ENCODE measurements around the gene CALHM1.

CALHM1 gene

DNA sequence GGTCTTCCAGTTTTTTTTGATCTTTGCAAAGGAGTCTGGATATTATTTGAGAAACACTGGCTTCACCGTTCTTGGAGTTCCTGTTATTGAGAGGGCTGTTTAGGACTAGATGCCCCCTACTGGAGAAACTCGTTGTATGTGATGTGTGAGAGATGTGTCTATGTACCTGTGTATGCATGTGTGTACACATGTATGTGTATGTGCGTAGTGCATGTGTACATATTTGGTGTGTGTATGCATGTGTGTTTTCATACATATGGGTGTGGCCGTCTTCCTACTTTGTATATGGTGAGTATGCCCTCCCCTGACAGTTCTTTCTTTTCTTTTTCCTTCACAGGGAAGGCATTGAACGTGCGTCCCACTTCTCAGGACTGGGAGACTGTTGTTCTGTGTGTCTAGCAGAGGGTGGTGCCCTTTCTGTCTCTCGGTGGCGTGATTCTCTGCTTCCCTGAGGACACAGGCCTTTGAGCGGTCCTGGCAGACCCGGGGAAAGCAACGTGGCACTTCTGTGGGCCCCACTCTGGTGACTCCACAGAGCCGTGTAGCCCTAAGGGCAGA, 23.4 kb upstream of the CALHM1 start:
- peak; percentile 34 for DNase-seq

GRCh38 chr10:103480521-103480920, 21.8 kb upstream of the CALHM1 start:
- no peak for DNase-seq

DNA sequence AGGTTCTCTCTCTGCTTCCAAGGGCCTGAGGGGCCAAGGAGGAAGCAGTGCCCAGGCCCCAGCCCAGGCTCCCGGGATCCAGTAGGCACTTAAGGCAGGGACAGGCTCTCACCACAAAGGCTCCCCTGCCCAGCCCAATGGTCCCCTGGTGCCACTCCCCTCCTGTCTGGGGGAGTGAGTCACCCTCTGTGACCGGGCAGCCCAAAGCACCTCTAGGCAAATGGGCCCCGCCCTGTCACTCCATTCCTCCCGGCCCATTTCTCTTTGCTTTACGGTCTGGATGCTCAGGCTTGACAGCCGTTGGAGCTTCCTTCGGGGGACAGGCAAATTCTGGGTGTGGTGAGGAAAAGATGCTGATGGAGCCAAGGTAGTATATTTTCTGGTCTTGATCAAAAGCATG, 20.4 kb upstream of the CALHM1 start, which contains the start of gene CALHM3:
Gene CALHM3, minus strand, starts transcription at position 106 of the 400 bp plus-strand sequence. CDS start 208 bp downstream, outside the sequence.
- no peak for DNase-seq

GRCh38 chr10:103478671-103479070, 20.0 kb upstream of the CALHM1 start:
- no peak for DNase-seq

- DNase-seq, result no peak
Measured at GRCh38 chr10:103476046-103476768, 17.5 kb upstream of the CALHM1 start.

DNA sequence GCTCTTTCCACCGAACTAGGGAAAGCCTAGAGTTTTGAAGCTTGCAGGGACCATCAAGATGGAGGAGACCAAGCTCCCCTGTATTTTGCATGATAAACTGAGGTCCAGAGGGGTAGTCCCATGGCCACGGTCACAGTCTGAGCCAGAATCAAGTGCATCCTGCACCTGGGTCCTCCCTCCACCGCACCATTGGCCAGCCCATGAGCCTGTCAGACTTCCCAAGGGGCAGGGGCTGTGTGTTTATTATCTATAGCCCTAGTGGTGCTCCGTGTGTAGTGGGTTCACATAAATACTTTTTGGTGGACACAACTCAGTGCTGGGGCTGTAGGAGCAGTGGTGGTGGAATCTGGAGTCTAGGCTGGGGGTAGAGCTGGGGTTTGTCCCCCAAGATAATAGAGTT, 16.7 kb upstream of the CALHM1 start:
- no peak for DNase-seq

DNA sequence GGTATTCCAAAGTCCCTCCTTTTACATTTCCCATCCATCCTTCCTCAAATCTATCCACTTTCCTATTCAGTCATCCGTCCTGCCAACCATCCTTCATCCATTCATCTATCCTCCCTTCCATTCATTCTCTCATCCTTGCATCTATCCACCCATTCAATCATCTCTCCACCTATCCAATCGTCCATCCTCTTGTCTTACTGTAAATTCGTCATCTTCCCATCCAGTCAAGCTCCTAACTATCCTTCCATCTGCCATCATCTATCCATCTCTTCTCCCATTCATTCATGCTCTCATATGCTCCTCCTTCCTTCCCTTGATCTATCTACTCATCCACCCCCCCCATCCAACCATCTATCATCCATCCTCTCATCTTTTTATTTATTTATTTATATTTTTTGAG, 15.4 kb upstream of the CALHM1 start:
- no peak for DNase-seq

GRCh38 chr10:103473261-103473671, 14.6 kb upstream of the CALHM1 start:
- DNase-seq, result no peak

DNA sequence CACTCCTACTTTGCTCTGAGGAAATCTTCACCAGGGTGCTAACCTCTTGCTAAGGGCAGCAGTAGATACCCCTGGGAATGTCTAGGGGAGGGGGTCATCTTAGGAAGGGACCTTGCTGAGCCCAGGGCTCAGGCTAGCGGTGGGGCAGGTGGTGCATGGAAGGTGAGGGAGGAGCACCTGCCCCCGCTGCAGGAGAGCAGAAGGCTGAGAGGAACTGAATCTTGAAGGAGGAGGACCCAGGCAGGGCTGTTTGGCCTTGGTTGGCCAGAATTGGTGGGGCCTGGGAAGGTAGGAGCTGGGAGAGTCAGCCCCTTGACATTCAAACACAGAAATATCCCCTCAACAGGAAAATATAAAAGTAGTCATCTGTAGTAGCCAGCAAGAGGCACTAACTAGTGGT, 13.3 kb upstream of the CALHM1 start:
- DNase-seq, result no peak

DNA sequence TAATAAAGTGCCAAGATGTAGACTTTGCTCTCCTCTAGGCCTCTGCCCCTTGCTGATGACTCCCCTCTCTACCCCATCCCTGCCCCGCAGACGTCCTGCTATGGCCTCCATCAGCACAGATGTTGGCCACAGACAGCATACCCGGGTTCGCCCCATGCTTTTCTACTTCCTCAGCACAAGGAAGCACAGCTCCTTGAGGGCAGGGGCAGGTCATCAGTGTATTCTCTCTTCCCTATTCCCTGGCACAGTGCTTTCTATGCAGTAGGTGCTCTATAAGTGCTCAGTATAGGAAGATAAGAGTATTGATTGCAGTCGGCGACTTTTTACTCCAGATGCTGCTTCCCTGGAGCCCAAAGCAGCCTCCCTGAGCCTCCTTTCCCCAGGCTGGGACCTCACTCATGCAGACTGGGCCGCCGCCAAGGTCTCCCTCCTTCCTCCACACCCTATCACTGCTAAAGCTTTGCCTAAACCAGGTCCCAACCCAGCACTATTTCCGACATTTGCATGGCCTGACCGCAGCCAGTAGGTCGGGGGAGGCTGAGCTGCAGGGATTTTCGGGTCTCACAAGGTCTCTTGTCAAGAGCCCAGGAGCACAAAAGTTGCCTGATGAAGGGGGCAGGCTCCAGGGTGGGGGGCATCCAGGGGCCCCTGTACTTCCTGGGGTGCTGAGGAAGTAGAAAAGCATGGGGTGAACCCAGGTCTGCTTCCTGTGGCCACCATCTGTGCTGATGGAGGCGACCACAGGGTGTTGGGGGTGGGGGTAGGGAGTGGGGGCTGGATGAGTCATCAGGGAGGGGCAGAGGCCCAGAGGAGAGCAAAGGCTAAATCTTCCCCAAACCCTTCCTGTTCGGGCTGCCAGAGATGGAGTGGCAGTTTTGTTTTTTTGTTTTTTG, 12.3 kb upstream of the CALHM1 start:
- DNase-seq, result no peak

GRCh38 chr10:103469201-103469600, 10.5 kb upstream of the CALHM1 start:
- no peak for DNase-seq

- DNase-seq, result no peak
Measured at GRCh38 chr10:103467406-103467805, 8.7 kb upstream of the CALHM1 start.

DNA sequence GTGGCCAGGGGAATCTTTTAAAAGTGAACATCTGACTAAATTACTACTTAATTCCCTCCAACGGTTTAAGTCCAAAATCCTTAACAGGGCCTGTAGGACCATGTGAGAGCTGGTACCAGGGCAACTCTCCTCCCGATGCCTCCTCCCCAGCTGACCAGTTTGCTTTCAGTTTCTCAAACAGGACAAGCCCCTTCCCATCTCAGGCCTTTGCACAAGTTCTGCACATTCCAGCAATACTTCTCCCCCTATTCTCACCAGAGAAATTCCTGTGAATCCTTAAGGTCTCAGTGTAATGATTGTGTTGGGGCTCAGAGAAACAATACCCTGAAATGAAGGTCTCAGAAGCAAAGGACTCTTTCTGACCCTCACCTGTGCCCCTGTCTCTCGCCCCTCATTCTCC, 8.0 kb upstream of the CALHM1 start:
- no peak for DNase-seq

- DNase-seq, result no peak
Measured at GRCh38 chr10:103465411-103466179, 6.9 kb upstream of the CALHM1 start.

GRCh38 chr10:103463499-103463898, 4.8 kb upstream of the CALHM1 start:
- no peak for DNase-seq

DNA sequence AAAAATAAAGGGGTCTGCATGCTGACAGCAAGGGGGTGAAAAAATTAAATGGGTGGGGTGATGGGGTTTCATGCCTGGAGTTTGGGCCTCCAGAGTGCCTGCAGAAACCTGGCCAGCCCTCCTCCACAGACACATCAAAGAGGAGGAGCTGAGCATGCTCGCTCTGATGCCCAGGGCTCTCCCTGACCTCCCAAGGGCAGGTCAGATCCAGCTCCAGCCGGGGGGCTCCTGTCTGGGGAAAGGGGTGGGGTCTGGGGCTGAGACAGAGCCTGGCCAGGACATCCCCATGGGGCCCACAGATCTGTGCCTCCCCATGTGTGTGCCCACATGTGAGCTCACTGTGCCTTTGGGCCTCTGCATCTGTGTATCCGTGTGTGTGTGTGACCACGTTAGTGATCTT, 915 bp upstream of the CALHM1 start:
- DNase-seq, result no peak

DNA sequence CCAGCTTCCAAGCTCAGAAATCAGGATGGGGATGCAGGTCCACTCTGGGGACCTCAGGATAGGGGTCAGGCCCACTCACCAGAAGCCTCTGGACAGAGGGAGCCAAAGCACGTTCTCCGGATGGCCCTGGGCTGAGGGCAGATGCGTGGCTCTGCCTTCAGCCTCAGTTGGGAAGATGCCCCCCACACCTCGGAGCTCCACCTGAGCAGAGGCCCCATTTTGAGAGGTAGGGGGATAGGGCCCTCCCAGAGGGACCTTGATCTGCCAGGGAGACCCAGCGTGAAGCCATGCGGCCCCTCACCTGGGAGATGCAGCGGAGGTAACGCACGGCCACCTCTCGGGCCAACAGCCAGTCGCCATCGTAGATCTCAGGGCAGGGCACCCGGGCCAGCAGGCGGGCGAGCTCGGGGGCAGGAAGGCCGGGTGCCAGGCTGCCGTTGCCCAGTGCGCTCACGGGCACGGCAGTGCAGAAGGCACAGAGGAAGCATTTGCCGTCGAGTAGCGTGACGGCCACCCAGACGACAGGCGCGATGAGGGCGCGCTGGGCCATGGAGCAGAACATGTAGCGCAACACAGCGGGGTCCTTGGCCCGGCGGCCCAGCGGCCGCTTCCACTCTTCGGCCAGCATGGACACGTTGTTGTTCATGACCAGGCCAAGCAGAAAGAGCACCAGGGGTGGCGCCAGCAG, 660 bp downstream of the CALHM1 start:
- DNase-seq, result no peak

GRCh38 chr10:103457176-103457712, 1.5 kb downstream of the CALHM1 start:
- DNase-seq, result no peak

GRCh38 chr10:103456074-103456660, 2.5 kb downstream of the CALHM1 start:
- DNase-seq, result no peak

DNA sequence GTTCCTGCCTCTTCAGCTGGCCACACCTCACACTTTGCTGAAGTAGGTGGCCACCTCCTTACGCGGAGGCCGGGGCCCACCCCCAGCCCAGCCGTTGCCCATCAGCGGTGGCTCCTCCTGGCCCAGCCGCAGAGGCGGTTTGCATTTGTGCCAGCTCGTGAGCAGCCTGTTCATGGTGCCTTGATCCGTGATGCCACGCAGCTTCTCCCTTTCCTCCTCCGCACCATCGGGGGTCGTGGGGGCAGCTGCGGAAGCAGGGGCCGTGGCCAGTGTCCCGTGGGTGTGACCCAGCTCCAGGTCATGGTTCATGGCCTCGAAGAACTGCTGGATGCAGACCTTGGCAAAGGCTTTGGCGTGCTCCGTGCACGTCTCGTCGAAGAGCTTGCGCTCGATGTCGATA, 3.5 kb downstream of the CALHM1 start:
- DNase-seq, result no peak

DNA sequence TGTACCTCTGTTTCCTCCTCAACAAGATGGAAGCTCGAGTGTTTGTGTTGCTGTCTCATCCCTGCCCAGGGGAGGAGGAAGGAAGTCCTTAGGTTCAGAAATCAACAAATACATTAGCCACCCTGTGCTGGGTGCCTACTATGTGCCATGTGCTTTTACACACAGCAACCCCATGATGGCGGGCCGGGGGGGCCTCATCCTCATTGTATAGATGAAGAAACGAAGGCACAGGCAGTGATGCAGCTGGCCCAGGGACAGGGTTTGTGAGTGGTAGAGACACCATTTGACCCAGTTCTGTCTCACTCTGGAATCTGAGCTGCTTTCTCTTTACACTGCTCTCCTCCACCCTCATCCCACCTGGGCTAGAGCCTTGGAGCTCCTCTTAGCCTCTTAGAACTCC, 4.7 kb downstream of the CALHM1 start:
- DNase-seq, result no peak

Data from NCI-H2029 treated with DMSO at 0.1 percent for 48 hours (cell line).